ENCODE results near the gene BRD7. TPM values are rescaled to one million over a fixed set of nuclear protein-coding genes. Genes with fewer than 3 reads are reported as not detected.

The BRD7 gene
- total and polyA plus RNA-seq, 2 experiments from 2014 or later: 51.2 to 51.3 TPM

DNA sequence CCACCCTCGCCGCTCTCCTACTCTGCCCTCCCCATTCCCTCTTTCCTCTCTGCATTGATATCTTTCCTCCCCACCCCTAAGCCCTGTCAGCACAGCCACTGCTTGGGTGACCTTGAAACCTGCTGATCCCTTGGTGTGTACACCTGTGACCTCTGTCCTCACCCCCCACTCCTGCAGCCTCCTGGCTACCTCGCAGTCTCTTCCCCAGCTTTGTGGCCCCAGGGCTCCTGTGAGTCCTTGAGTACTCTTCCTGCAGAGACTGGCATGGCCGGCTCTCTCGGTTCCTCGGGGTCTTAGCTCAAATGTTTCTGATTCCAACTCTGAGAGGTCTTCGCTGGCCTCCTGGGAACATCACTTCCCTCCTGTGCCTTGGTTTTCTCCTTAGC, 70.7 kb downstream of the BRD7 start:
- no peak for TF ChIP-seq EZH2phosphoT487 (IDR thresholded peaks at IDR 0.05; ENCODE audit: low read depth, severe bottlenecking, unreplicated experiment)
- TF ChIP-seq, protein P1, sequence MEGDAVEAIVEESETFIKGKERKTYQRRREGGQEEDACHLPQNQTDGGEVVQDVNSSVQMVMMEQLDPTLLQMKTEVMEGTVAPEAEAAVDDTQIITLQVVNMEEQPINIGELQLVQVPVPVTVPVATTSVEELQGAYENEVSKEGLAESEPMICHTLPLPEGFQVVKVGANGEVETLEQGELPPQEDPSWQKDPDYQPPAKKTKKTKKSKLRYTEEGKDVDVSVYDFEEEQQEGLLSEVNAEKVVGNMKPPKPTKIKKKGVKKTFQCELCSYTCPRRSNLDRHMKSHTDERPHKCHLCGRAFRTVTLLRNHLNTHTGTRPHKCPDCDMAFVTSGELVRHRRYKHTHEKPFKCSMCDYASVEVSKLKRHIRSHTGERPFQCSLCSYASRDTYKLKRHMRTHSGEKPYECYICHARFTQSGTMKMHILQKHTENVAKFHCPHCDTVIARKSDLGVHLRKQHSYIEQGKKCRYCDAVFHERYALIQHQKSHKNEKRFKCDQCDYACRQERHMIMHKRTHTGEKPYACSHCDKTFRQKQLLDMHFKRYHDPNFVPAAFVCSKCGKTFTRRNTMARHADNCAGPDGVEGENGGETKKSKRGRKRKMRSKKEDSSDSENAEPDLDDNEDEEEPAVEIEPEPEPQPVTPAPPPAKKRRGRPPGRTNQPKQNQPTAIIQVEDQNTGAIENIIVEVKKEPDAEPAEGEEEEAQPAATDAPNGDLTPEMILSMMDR (IDR thresholded peaks at IDR 0.05; ENCODE audit: poor library complexity): no peak
- TF ChIP-seq EZH2 (IDR thresholded peaks at IDR 0.05; ENCODE audit: borderline replicate concordance): no peak
- Histone ChIP-seq H3K4me1 (ENCODE audit: insufficient read depth) (no peaks in the 10 kb centered on the region), H3K27me3 (no peaks in the 10 kb centered on the region), H3K79me2 (no peaks in the 10 kb centered on the region), H3K36me3 (replicated peaks; ENCODE audit: insufficient read depth, low read depth) (no peaks in the 10 kb centered on the region), H4K20me1 (ENCODE audit: insufficient read depth, poor library complexity, severe bottlenecking) (no peaks in the 10 kb centered on the region), H3K4me2 (no peak overlapping the region), H2AFZ (no peak overlapping the region), H3K9me3 (ENCODE audit: low read depth) (no peaks in the 10 kb centered on the region), H3K9me2 (replicated peaks; ENCODE audit: insufficient read depth) (no peaks in the 10 kb centered on the region), H3K27ac (no peak overlapping the region), H3K4me3 (no peak overlapping the region)
- DNase-seq (ENCODE audit: low spot score): no peak
- whole genome bisulfite sequencing (ENCODE audit: low lambda C conversion rate, missing lambda C conversion rate): 83% methylated on average over 7 of the region's 7 CpGs

GRCh38 chr16:50297301-50298074, 71.3 kb downstream of the BRD7 start:
- Histone ChIP-seq H3K4me1 (ENCODE audit: insufficient read depth) (no peaks in the 10 kb centered on the region), H3K27ac (no peak overlapping the region), H3K27me3 (no peaks in the 10 kb centered on the region), H4K20me1 (ENCODE audit: insufficient read depth, poor library complexity, severe bottlenecking) (no peaks in the 10 kb centered on the region), H3K9me3 (ENCODE audit: low read depth) (no peaks in the 10 kb centered on the region), H3K36me3 (replicated peaks; ENCODE audit: insufficient read depth, low read depth) (no peaks in the 10 kb centered on the region), H2AFZ (no peak overlapping the region), H3K9me2 (replicated peaks; ENCODE audit: insufficient read depth) (no peaks in the 10 kb centered on the region), H3K4me2 (no peak overlapping the region), H3K4me3 (no peak overlapping the region), H3K79me2 (no peaks in the 10 kb centered on the region)
- TF ChIP-seq, protein P1 (IDR thresholded peaks at IDR 0.05; ENCODE audit: poor library complexity): no peak
- no peak for DNase-seq (ENCODE audit: low spot score)
- 74% methylated on average over 15 of the region's 15 CpGs for WGBS (ENCODE audit: low lambda C conversion rate, missing lambda C conversion rate)

GRCh38 chr16:50296807-50297206, 72.0 kb downstream of the BRD7 start:
- Histone ChIP-seq H3K27ac (no peak overlapping the region), H3K9me3 (ENCODE audit: low read depth) (no peaks in the 10 kb centered on the region), H2AFZ (no peak overlapping the region), H3K27me3 (no peaks in the 10 kb centered on the region), H4K20me1 (ENCODE audit: insufficient read depth, poor library complexity, severe bottlenecking) (no peaks in the 10 kb centered on the region), H3K36me3 (replicated peaks; ENCODE audit: insufficient read depth, low read depth) (no peaks in the 10 kb centered on the region), H3K4me3 (no peak overlapping the region), H3K4me2 (no peak overlapping the region), H3K9me2 (replicated peaks; ENCODE audit: insufficient read depth) (no peaks in the 10 kb centered on the region), H3K79me2 (no peaks in the 10 kb centered on the region), H3K4me1 (ENCODE audit: insufficient read depth) (no peaks in the 10 kb centered on the region)
- WGBS (ENCODE audit: low lambda C conversion rate, missing lambda C conversion rate): 93% methylated on average over 2 of the region's 2 CpGs
- TF ChIP-seq, protein P1 (IDR thresholded peaks at IDR 0.05; ENCODE audit: poor library complexity): no peak
- TF ChIP-seq EZH2 (IDR thresholded peaks at IDR 0.05; ENCODE audit: borderline replicate concordance): no peak
- no peak for TF ChIP-seq EZH2phosphoT487 (IDR thresholded peaks at IDR 0.05; ENCODE audit: low read depth, severe bottlenecking, unreplicated experiment)
- DNase-seq (ENCODE audit: low spot score): no peak
